Measurements from ENCODE around the gene OXSR1.

- TF ChIP-seq POLR2A (IDR thresholded peaks at IDR 0.05) (no peak), CTCF (IDR thresholded peaks at IDR 0.05) (no peak)
Measured at GRCh38 chr3:38115645-38116427, 49.5 kb upstream of the OXSR1 start.

Measured in Peyer's patch (tissue), 4 donors.